HepG2 (cell line): Measurements from ENCODE around the gene FAM163B. TPM values are rescaled to one million over a fixed set of nuclear protein-coding genes. Genes with fewer than 3 reads are reported as not detected.
A peak's percentile ranks its signal among the peaks of the same experiment; 100 is the strongest.

Source experiments
- ATM ChIP-seq: fragments of 450-650 bp; IDR thresholded peaks from 2 replicates; pipeline ENCODE4 v1.7.1; 2017; ENCODE audit warnings: mild to moderate bottlenecking, borderline replicate concordance
- FOXC1 ChIP-seq: sonication (generic); formaldehyde crosslinking; IDR thresholded peaks from 2 replicates; pipeline ENCODE4 v1.8.0; 2022; ENCODE audit warnings: mild to moderate bottlenecking, missing genetic modification reagents, borderline replicate concordance
- HMG20A ChIP-seq: IDR thresholded peaks from 2 replicates; pipeline ENCODE4 v1.6.1; 2016; ENCODE audit warnings: borderline replicate concordance
- HNRNPLL ChIP-seq: fragments of 200-400 bp; formaldehyde crosslinking; IDR thresholded peaks from 2 replicates; pipeline ENCODE4 v1.6.1; 2017; ENCODE audit warnings: mild to moderate bottlenecking, low read depth, low read length; ENCODE audit not compliant: poor library complexity, severe bottlenecking
- KLF15 ChIP-seq: sonication (generic); formaldehyde crosslinking; IDR thresholded peaks from 2 replicates; pipeline ENCODE4 v1.8.1; 2023; ENCODE audit warnings: borderline replicate concordance, mild to moderate bottlenecking, inconsistent platforms, missing genetic modification reagents, mixed read lengths
- MXI1 ChIP-seq: IDR thresholded peaks from 3 replicates; pipeline ENCODE4 v1.6.1; 2012; ENCODE audit warnings: low read depth, low read length, inconsistent platforms, borderline replicate concordance
- NFYB ChIP-seq: sonication (generic); formaldehyde crosslinking; IDR thresholded peaks from 2 replicates; pipeline ENCODE4 v1.4.0; 2020; ENCODE audit warnings: missing genetic modification reagents
- SAFB2 ChIP-seq: sonication (generic); formaldehyde crosslinking; IDR thresholded peaks from 2 replicates; pipeline ENCODE4 v1.5.1; 2020; ENCODE audit warnings: missing genetic modification reagents, low read depth, mild to moderate bottlenecking, borderline replicate concordance
- SKI ChIP-seq: fragments of 450-650 bp; IDR thresholded peaks from one replicate; pipeline ENCODE4 v1.6.1; 2018; ENCODE audit warnings: mild to moderate bottlenecking; ENCODE audit not compliant: partially characterized antibody
- ZFP41 ChIP-seq: sonication (generic); formaldehyde crosslinking; IDR thresholded peaks from 2 replicates; pipeline ENCODE4 v1.4.0; 2020; ENCODE audit warnings: mild to moderate bottlenecking, missing genetic modification reagents, borderline replicate concordance
- ZKSCAN1 ChIP-seq: fragments of 150-350 bp; IDR thresholded peaks from 2 replicates; pipeline ENCODE4 v1.6.1; 2014; ENCODE audit warnings: low read length
- ZNF20 ChIP-seq: sonication (generic); formaldehyde crosslinking; IDR thresholded peaks from 2 replicates; pipeline ENCODE4 v1.4.0; 2020; ENCODE audit warnings: mild to moderate bottlenecking, moderate library complexity, missing genetic modification reagents
- ZNF549 ChIP-seq: sonication (generic); formaldehyde crosslinking; IDR thresholded peaks from 2 replicates; pipeline ENCODE4 v1.5.0; 2020; ENCODE audit warnings: missing genetic modification reagents
- ZNF572 ChIP-seq: sonication (generic); formaldehyde crosslinking; IDR thresholded peaks from 2 replicates; pipeline ENCODE4 v1.5.1; 2020; ENCODE audit warnings: mild to moderate bottlenecking, missing genetic modification reagents
- ZNF772 ChIP-seq: sonication (generic); formaldehyde crosslinking; IDR thresholded peaks from 2 replicates; pipeline ENCODE4 v1.5.0; 2020; ENCODE audit warnings: mild to moderate bottlenecking, missing genetic modification reagents
- ZNF782 ChIP-seq: sonication (generic); formaldehyde crosslinking; IDR thresholded peaks from 2 replicates; pipeline ENCODE4 v1.4.0; 2020; ENCODE audit warnings: missing genetic modification reagents, mild to moderate bottlenecking, borderline replicate concordance
- polyA plus RNA-seq, 8 experiments: library from polyadenylated mRNA; depleted of rRNA in 3 of 8; stranded (reverse) in 7 of 8; unstranded in 1 of 8; fragments of >200 nt; fragmentation: Illumina TruSeq in 4 of 8; extraction: Trizol in 4 of 8; gene quantifications; 2 replicates each; pipeline versions ENCODE4 v1.2.1 to v1.2.3, GENCODE V29; 2011 to 2016; ENCODE audit warnings: low read depth in 4 of 8, missing spikeins in 1 of 8, mixed read lengths in 1 of 8; ENCODE audit not compliant: insufficient read depth in 1 of 8
- total RNA-seq, 5 experiments: library from RNA; depleted of rRNA; stranded (reverse); fragments of >200 nt; fragmentation: Illumina TruSeq; extraction: Trizol; gene quantifications; 2 replicates each; pipeline ENCODE4 v1.2.3, GENCODE V29; 2016; ENCODE audit warnings: low read depth in 1 of 5
- TF ChIP-seq, protein P1 (sequence below): IDR thresholded peaks from 2 replicates; pipeline ENCODE4 v1.6.1; 2016; ENCODE audit warnings: missing compliant biosample characterization, missing genetic modification reagents, borderline replicate concordance
- TF ChIP-seq, protein P2 (sequence below): sonication (generic); formaldehyde crosslinking; IDR thresholded peaks from 2 replicates; pipeline ENCODE4 v1.4.0; 2020; ENCODE audit warnings: missing genetic modification reagents
- TF ChIP-seq, protein P3 (sequence below): sonication (generic); formaldehyde crosslinking; IDR thresholded peaks from 2 replicates; pipeline ENCODE4 v1.5.0; 2020; ENCODE audit warnings: mild to moderate bottlenecking, low read depth, missing genetic modification reagents, borderline replicate concordance
- TF ChIP-seq, protein P4 (sequence below): IDR thresholded peaks from 2 replicates; pipeline ENCODE4 v1.6.1; 2012; ENCODE audit warnings: low read depth, low read length, improper control_type of control experiment
- TF ChIP-seq, protein P5 (sequence below): sonication (generic); formaldehyde crosslinking; conservative IDR thresholded peaks from 2 replicates; pipeline ENCODE4 v1.8.0; 2022; ENCODE audit warnings: mild to moderate bottlenecking, moderate library complexity, missing genetic modification reagents
- TF ChIP-seq, protein P6 (sequence below): IDR thresholded peaks from 2 replicates; pipeline ENCODE4 v1.6.1; 2012; ENCODE audit warnings: inconsistent platforms
- TF ChIP-seq, protein P7 (sequence below): sonication (generic); formaldehyde crosslinking; IDR thresholded peaks from 2 replicates; pipeline ENCODE4 v1.4.0; 2020; ENCODE audit warnings: missing genetic modification reagents

The FAM163B gene
- total and polyA plus RNA-seq, 2 of the 13 experiments (the other 11 are each of a cell fraction or from before 2014, with no cell fraction given) = not detected

DNA sequence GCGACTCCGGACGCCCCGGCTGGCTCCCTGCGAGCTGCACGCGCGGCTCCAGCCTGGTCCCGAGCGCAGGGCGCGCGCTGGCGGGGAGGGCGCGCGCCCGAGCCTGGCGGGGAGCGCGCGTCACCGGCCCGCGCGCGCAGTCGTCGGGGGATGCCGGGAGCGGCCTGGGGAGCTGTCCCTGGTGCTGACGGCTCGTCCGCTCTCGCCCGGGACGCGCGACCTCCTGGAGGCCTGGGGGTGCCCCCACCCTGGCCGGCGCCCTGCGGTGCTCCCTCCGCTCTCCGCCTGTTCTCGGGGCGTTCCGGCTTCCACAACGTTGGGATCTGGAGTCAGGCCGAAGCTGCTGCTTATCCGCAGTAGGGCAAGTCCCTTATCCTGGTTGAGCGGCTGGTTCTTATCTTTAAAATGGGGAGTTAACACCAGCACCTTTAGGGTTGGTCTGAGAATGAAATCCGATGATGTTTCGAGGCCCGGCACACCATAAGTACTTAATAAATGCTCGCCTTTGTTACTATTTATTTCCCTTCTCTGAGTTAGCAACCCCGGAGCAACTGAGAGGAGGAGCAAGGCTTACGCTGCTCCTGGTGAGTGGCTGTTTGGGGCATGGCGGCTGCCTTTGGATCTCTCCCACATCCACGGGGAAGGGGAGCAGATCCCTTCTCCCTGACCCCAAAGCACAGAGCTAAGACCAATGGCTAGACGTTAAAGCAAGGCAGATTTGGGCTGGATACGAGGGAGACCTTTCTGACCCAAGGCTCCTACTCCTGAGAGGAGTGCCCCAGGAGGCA lies at the start of gene FAM163B (continued):
- TF ChIP-seq, protein P1, sequence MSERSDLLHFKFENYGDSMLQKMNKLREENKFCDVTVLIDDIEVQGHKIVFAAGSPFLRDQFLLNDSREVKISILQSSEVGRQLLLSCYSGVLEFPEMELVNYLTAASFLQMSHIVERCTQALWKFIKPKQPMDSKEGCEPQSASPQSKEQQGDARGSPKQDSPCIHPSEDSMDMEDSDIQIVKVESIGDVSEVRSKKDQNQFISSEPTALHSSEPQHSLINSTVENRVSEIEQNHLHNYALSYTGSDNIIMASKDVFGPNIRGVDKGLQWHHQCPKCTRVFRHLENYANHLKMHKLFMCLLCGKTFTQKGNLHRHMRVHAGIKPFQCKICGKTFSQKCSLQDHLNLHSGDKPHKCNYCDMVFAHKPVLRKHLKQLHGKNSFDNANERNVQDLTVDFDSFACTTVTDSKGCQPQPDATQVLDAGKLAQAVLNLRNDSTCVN (CRISPR knock-in tag) = peak; percentile 63; the same call in 1 of the 2 replicates
- TF ChIP-seq ATM = no peak
- TF ChIP-seq, protein P2, sequence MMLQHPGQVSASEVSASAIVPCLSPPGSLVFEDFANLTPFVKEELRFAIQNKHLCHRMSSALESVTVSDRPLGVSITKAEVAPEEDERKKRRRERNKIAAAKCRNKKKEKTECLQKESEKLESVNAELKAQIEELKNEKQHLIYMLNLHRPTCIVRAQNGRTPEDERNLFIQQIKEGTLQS (CRISPR knock-in tag) = peak; percentile 52; the same call in 1 of the 2 replicates
- TF ChIP-seq HNRNPLL = no peak
- TF ChIP-seq, protein P3, sequence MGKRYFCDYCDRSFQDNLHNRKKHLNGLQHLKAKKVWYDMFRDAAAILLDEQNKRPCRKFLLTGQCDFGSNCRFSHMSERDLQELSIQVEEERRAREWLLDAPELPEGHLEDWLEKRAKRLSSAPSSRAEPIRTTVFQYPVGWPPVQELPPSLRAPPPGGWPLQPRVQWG (CRISPR knock-in tag) = no peak
- no peak for TF ChIP-seq HMG20A
- TF ChIP-seq ZNF772 (CRISPR knock-in tag) = no peak
- no peak for TF ChIP-seq SAFB2 (CRISPR knock-in tag)
- no peak for TF ChIP-seq ZNF782
- TF ChIP-seq ZFP41 (CRISPR knock-in tag) = no peak
- 0 out of 2 replicates have a peak, but pooled peaks have one; percentile 50 for TF ChIP-seq KLF15 (CRISPR knock-in tag)
- 0 out of 2 replicates have a peak, but pooled peaks have one; percentile 25 for TF ChIP-seq ZNF549
- TF ChIP-seq, protein P4, sequence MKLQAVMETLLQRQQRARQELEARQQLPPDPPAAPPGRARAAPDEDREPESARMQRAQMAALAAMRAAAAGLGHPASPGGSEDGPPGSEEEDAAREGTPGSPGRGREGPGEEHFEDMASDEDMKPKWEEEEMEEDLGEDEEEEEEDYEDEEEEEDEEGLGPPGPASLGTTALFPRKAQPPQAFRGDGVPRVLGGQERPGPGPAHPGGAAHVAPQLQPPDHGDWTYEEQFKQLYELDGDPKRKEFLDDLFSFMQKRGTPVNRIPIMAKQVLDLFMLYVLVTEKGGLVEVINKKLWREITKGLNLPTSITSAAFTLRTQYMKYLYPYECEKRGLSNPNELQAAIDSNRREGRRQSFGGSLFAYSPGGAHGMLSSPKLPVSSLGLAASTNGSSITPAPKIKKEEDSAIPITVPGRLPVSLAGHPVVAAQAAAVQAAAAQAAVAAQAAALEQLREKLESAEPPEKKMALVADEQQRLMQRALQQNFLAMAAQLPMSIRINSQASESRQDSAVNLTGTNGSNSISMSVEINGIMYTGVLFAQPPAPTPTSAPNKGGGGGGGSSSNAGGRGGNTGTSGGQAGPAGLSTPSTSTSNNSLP = no peak
- TF ChIP-seq FOXC1 (CRISPR knock-in tag) = no peak
- TF ChIP-seq, protein P5, sequence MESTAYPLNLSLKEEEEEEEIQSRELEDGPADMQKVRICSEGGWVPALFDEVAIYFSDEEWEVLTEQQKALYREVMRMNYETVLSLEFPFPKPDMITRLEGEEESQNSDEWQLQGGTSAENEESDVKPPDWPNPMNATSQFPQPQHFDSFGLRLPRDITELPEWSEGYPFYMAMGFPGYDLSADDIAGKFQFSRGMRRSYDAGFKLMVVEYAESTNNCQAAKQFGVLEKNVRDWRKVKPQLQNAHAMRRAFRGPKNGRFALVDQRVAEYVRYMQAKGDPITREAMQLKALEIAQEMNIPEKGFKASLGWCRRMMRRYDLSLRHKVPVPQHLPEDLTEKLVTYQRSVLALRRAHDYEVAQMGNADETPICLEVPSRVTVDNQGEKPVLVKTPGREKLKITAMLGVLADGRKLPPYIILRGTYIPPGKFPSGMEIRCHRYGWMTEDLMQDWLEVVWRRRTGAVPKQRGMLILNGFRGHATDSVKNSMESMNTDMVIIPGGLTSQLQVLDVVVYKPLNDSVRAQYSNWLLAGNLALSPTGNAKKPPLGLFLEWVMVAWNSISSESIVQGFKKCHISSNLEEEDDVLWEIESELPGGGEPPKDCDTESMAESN (CRISPR knock-in tag) = peak; percentile 50; the same call in 1 of the 2 replicates
- TF ChIP-seq SKI = no peak
- TF ChIP-seq, protein P6, sequence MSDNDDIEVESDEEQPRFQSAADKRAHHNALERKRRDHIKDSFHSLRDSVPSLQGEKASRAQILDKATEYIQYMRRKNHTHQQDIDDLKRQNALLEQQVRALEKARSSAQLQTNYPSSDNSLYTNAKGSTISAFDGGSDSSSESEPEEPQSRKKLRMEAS = no peak
- no peak; the same call in 2 of the 3 replicates for TF ChIP-seq MXI1
- TF ChIP-seq, protein P7, sequence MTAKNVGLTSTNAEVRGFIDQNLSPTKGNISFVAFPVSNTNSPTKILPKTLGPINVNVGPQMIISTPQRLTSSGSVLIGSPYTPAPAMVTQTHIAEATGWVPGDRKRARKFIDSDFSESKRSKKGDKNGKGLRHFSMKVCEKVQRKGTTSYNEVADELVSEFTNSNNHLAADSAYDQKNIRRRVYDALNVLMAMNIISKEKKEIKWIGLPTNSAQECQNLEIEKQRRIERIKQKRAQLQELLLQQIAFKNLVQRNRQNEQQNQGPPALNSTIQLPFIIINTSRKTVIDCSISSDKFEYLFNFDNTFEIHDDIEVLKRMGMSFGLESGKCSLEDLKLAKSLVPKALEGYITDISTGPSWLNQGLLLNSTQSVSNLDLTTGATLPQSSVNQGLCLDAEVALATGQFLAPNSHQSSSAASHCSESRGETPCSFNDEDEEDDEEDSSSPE (CRISPR knock-in tag) = no peak
- TF ChIP-seq NFYB = no peak
- no peak for TF ChIP-seq ZNF20 (CRISPR knock-in tag)
- TF ChIP-seq ZKSCAN1 = no peak
- TF ChIP-seq ZNF572 (CRISPR knock-in tag) = no peak
